Measurements from ENCODE around the gene ITGA4.

Gene ITGA4

GRCh38 chr2:181457741-181458425, 697 bp downstream of the ITGA4 start:
- no peak for DNase-seq (ENCODE audit: low read depth in 2 of 2, low spot score in 1 of 2)

GRCh38 chr2:181458871-181459270, 1.7 kb downstream of the ITGA4 start:
- no peak for DNase-seq (ENCODE audit: low read depth in 2 of 2, low spot score in 1 of 2)

GRCh38 chr2:181459621-181460021, 2.4 kb downstream of the ITGA4 start:
- DNase-seq (ENCODE audit: low read depth in 2 of 2, low spot score in 1 of 2): no peak

GRCh38 chr2:181461056-181461997, 4.1 kb downstream of the ITGA4 start:
- no peak for DNase-seq (ENCODE audit: low read depth in 2 of 2, low spot score in 1 of 2)

GRCh38 chr2:181462033-181462432, 4.8 kb downstream of the ITGA4 start:
- DNase-seq (ENCODE audit: low read depth in 2 of 2, low spot score in 1 of 2): no peak

GRCh38 chr2:181463588-181463987, 6.4 kb downstream of the ITGA4 start:
- no peak for DNase-seq (ENCODE audit: low read depth in 2 of 2, low spot score in 1 of 2)

- no peak for DNase-seq (ENCODE audit: low read depth in 2 of 2, low spot score in 1 of 2)
These were observed 7.8 kb downstream of the ITGA4 start for GRCh38 chr2:181464966-181465365.

GRCh38 chr2:181465676-181466375, 8.6 kb downstream of the ITGA4 start:
- no peak for DNase-seq (ENCODE audit: low read depth in 2 of 2, low spot score in 1 of 2)

GRCh38 chr2:181466661-181467576, 9.7 kb downstream of the ITGA4 start:
- peak; percentile 58 to 65 for DNase-seq (ENCODE audit: low read depth in 2 of 2, low spot score in 1 of 2)

GRCh38 chr2:181467966-181468707, 11.0 kb downstream of the ITGA4 start:
- no peak for DNase-seq (ENCODE audit: low read depth in 2 of 2, low spot score in 1 of 2)

GRCh38 chr2:181468811-181469210, 11.6 kb downstream of the ITGA4 start:
- no peak for DNase-seq (ENCODE audit: low read depth in 2 of 2, low spot score in 1 of 2)

- no peak for DNase-seq (ENCODE audit: low read depth in 2 of 2, low spot score in 1 of 2)
These were observed 14.0 kb downstream of the ITGA4 start for GRCh38 chr2:181471226-181471625.

- DNase-seq (ENCODE audit: low read depth in 2 of 2, low spot score in 1 of 2): no peak
These were observed 14.6 kb downstream of the ITGA4 start for GRCh38 chr2:181471783-181472182.

- no peak for DNase-seq (ENCODE audit: low read depth in 2 of 2, low spot score in 1 of 2)
These were observed 15.8 kb downstream of the ITGA4 start for GRCh38 chr2:181472990-181473389.

- no peak for DNase-seq (ENCODE audit: low read depth in 2 of 2, low spot score in 1 of 2)
These were observed 17.2 kb downstream of the ITGA4 start for GRCh38 chr2:181474222-181474881.

GRCh38 chr2:181483211-181483610, 26.0 kb downstream of the ITGA4 start:
- no peak for DNase-seq (ENCODE audit: low read depth in 2 of 2, low spot score in 1 of 2)

GRCh38 chr2:181483876-181484275, 26.7 kb downstream of the ITGA4 start:
- no peak for DNase-seq (ENCODE audit: low read depth in 2 of 2, low spot score in 1 of 2)

GRCh38 chr2:181484851-181485637, 27.9 kb downstream of the ITGA4 start:
- DNase-seq (ENCODE audit: low read depth in 2 of 2, low spot score in 1 of 2): no peak

- DNase-seq (ENCODE audit: low read depth in 2 of 2, low spot score in 1 of 2): no peak
These were observed 28.4 kb downstream of the ITGA4 start for GRCh38 chr2:181485638-181485946.

All from stimulated activated CD8-positive, alpha-beta memory T cell treated with anti-CD3 and anti-CD28 coated beads, Interleukin-4, amount 100 ng/mL, for 1 hour (primary cell).